HG02759 (cell line): Measurements from ENCODE around the gene FAN1.

Experiments used
- ATAC-seq: cut with Tn5 transposase; IDR thresholded peaks from one replicate; pipeline ENCODE4 v1.9.1; 2021; ENCODE audit warnings: mild to moderate bottlenecking, moderate library complexity; ENCODE audit not compliant: unreplicated experiment

FAN1 gene

DNA sequence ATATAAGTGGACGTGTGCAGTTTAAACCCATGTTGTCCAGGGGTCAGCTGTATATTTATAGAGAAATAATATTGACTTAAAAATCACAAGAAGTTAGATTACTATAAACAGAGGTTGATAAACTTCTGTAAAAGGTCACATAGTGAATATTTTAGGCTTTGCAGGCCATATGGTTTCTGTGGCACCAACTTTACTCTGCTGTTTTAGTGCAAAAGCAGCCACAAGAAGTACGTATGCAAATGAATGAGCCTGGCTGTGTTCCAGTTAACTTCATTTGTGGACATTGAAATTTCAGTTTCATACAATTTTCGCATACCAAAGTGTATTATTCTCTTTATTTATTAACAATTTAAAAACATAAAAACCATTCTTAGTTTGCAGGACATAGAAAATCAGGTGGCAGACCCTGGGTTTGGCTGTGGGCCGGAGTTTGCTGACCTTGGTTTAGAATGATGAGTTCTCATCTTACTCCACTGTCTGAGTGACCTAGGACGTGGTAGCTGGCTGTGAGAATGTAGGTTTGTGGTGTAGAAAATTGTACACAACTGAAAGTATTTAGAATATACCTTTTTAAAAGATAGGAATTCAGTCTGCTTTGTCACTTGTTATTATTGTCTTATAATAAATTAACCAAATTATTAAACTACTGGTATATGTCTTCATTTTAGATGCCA lies 16.3 kb downstream of the FAN1 start:
- ATAC-seq, result no peak

DNA sequence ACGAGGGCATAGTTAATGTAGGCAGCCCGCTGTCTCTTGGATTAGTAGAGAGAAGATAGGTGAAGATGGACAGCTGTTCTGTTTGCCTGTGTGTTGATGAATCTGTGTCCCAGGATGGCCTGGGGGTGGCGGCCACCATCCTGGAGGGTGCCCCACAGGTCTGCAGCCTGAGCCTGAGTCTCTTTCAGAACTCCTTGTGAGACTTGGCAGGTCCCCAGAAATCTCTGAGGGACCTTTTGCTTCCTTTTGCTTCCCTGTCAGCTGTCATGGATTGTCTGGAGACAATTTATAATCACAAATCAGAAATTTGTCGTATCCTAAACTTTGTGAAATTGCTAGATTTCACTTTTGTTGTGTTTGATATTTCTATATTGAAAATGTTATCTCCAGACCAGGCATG lies 17.4 kb downstream of the FAN1 start:
- no peak for ATAC-seq

DNA sequence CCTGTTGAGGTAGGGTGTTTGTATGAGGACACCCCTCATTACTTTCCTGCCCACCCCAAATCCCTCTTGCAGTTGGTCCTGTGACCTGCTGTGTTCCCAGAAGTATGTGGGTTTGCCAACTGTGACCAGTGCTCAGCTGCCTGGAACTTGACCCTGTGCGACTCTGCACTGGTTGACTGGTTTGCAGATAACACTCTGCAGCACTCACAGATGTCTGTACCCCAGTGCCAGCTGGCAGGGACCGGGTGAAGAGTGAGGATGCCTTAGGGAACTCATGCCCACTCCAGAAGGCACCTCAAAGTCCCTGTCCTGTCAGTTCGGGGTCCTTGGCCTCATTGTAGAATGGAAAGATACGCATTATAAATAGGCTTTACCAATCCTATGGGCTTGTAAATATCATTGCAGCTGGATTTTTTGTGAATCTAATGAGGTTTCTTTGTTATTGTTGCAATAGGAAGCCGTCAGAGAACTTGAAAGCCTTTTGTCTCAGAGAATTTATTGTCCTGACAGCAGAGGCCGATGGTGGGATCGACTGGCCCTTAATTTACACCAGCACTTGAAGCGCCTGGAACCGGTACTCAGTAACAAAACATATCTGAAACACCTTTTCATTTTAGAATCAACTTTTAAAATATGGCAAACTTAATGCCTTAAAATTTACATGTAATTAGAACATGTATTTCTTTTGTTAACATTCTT lies 18.2 kb downstream of the FAN1 start:
- no peak for ATAC-seq

DNA sequence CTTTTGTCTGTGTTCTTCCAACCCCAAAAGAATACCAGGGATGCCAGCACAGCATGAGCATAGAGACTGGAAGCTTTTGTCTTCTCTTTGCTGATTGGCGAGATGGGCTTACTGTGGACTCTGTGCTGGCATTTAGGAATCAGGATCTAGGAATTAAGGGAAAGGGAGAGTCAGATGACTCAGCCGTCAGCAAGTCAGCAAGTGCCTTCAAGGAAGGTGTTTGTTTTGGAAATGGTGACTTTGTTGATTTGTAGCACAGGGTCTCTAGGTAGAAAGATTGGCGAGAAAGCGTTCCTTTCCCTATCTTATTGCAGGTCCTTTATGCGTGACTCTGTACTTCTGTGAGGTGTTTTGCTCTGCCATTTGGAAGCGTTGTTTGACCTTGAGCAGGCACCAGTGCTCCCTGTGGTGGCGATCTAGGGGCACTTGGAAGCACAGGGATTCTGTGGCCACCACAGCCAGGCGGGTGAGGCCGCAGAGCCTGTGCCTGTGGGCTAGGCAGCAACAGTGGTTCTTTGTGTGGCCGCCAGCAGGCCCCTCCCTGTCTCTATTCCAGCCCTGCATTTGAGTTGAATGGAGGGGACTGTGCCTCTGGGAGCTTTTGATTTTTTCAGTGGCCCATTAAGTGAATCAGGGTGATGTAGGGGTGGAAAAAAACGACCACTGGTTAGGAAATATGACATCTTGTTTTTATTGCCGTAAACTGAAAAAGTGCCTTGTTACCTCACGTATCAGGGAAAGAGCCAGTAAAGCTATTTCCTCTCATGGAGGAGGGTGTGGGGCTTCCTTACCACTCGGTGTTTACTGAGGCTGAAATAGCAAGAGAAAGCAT lies 19.0 kb downstream of the FAN1 start:
- ATAC-seq, result no peak

DNA sequence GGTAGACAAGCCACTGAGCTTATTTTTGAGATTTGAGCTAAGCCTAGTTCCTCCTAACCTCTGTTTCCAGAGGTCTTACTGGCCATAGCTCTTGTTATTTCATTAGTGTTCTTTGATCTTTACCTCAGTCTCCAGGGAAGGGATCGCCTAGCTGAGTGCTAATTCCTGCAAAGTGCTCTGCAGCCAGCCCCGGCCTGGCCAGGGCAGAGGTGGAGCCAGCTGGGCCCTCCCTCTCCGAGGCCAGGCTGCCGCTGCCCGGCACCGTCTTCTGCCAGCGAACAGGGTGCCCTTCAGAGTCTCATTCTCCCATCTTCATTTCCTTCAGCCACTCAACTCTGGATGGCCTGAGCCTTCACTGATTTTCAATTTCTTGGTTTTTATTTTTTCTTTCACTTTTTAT lies 19.7 kb downstream of the FAN1 start:
- no peak for ATAC-seq

DNA sequence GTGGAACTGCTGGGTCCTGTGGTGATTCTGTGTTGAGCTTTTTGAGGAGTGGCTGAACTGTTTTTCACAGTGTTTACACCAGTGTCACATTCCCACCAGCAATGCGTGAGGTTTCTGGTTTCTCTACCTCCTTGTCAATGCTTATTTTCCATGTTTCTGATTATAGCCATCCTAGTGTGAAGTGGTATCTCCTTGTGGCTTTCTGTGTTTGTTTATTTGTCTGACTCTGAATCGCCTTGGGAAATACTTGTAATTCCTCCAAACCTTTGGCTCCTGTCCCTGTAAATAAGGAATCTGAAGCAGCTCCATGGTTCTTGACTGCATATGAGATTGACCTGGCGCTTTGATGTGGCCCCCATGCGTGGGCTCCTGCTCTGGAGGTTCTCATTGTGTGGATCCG lies 20.6 kb downstream of the FAN1 start:
- ATAC-seq, result no peak

DNA sequence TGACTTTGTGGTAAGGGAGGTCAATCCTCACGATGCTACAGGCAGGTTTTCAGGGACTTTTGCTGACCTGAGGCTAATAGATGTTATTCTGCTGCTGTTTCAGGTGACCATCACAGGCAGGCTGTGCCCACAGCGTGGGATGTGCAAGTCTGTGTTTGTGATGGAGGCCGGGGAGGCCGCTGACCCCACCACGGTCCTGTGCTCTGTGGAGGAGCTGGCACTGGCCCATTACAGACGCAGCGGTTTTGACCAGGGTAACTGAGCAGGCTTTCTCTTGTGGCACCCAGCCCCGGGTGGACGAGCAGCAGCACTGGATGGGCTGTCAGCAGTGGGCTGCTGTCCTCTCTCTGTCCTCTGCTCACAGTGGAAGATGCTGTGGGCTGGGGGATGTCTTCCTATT lies 22.0 kb downstream of the FAN1 start:
- ATAC-seq, result no peak

DNA sequence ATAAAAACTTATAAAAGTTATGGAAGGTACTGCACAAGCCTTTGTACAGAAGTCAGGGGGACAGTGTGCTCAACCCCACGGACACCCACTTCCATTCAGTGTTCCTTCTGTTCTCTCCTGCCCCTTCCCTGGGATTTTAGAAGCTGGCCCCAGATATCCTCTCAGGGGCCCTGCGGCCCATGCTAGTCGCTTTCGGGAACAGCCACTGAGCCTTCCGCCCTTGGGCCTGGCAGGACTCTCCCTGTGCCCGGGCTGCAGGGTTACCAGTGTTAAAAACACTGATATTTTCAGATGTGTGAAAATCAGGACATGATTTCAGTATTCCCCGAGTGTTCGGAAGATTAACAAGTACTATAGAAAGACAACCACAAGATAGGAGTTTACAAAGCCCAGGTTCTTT lies 22.4 kb downstream of the FAN1 start:
- ATAC-seq, result no peak

DNA sequence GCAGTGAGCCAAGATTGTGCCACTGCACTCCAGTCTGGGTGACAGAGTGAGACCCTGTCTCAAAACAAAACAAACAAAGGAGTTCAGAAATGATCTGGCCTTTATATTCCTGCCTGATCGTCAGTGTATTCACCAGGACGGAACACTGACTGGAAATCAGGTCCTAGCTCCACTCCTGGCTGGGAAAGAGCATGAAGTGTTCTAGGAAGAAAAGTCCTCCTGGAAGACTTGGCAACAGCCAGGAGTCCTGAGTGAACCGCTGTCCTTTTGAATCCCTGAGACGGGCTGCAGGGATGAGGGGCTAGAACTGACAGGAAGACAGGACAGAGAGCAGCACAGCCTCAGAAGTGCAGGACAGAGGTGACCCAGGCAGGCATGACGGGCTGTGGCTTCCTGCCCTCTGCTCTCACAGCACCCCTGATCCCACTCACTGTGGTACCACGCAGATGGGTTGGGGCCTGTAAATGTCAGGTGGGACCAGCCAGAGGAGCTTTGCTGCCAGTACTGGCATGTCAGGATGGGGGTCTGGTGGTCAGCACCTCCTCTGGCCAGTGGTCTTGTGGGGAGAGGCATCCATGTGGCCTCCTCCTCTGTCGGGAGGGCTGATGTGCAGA lies 23.5 kb downstream of the FAN1 start:
- ATAC-seq, result no peak

DNA sequence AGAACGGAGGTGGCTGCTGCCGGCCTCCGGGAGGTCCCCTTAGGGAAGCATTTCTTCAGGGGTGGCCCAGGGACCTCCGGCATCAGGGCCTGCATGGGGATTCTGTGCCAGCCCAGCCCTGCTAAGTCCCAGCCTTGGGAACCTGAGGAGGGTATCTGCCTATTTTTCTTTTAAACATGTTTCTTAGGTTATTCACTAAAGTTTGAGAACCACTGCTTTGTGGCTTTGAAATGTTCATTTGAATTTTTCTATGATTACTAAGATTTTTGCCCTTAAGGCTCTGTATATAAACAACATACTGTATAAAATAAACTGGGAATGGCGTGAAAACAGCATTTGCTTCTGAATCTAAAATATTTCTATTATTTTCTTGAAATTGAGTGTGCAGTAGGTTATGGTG lies 24.4 kb downstream of the FAN1 start:
- no peak for ATAC-seq

DNA sequence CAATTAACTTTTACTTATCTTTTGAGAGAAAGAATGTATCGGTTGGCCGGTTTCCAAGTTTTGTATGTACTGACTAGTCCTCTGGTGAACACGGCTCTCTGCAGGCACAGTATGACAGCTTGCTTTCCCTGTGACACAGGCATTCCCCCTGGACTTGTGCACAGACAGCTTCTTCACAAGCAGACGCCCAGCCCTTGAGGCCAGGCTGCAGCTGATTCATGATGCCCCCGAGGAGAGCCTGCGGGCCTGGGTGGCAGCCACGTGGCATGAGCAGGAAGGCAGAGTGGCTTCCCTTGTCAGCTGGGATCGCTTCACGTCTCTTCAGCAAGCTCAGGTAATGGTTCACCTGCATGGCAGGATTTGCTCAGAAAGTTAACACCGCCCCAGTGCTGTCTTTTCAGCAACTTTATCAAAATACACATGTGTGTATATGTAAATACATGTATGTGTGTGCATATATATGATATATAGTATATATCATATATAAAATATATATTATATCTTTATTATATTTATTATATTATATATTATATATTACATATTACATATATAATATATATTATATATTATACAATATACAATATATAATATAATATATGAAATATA lies 25.5 kb downstream of the FAN1 start:
- ATAC-seq, result no peak

DNA sequence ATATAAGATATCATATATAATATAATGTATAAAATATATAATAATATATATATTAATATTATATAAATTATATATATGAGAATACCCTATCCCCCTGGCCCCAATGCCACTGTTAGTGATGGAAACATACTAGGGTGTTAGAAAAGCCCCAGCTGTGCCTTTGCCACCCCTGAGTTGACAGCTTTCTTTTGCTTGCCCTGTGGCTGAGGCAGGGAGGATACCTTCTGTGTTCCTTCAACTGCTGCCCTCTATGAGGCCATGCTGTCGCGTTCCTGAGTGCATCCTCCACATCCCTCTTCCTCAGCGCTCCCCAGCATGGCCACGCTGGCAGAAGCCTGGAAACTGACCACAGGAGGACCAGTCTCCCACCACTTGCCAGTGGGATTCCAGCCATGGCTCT lies 26.3 kb downstream of the FAN1 start:
- no peak for ATAC-seq

DNA sequence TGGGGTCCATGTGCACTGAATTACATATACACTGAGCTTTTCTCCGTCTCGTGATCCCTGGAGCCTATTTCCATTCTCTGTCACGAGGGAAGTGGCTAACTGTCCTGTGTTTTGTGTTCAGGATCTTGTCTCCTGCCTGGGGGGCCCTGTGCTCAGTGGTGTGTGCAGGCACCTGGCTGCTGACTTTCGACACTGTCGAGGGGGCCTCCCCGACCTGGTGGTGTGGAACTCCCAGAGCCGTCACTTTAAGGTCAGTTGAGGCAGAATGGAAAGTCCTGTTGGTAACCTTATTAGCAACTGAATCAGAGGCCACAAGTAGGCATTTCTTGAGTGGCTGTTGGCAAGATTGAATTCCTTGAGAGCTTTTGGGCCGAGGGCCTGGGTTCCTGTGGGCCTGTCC lies 26.7 kb downstream of the FAN1 start:
- ATAC-seq, result no peak

DNA sequence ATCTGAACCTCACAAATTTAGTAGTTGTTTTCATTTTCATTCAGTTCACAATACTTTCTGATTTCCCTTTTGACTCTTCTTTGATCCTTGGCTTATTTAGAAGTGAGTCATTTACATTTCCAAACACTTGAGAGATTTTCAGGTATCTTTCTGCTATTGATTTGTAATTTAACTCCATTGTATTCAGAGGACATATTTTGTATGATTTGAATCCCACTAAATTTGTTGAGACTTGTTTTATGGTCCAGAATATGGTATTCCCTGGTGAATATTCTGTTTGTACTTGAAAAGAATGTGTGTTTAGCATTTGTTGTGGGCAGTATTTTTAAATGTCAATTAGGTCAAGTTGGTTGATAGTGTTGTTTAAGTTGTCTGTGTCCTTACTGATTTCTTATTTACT lies 29.6 kb downstream of the FAN1 start:
- no peak for ATAC-seq

DNA sequence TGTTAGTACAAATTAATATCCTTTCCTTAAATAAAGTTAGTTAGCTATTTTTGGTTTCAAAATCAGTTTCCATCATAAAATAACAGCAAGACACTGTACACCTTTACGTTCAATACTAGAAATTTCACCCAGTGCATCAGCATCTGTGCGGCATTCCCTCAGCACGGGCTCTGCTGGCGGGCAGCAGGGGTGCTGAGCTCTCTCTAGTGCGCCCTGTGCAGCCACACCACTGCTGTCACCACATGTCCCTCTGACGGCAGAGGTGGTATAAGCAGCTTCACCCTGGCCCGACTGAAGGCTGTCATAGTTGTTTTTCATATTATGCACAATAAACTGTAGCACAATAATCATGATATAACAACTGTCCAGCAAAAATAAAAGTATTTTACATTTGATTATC lies 35.4 kb downstream of the FAN1 start:
- no peak for ATAC-seq

DNA sequence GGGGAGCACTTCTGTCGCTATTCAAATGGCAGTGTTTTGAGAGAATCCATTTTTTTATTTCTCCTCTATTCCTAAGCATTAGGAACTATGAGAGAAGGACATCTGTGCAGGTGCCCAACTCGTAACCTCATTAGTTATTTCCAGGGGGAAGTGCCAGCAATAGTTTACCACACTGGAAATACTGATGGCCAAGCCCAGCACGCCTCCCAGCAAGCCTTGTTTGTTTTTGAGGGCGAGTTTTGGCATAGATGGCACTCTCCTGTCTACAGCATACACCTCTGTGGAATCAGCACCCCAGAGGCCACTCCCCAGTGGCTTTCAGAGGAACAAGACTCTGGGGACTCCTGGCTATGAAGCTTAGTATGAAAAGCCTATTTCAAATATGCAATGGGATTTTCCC lies 36.6 kb downstream of the FAN1 start:
- ATAC-seq, result no peak

DNA sequence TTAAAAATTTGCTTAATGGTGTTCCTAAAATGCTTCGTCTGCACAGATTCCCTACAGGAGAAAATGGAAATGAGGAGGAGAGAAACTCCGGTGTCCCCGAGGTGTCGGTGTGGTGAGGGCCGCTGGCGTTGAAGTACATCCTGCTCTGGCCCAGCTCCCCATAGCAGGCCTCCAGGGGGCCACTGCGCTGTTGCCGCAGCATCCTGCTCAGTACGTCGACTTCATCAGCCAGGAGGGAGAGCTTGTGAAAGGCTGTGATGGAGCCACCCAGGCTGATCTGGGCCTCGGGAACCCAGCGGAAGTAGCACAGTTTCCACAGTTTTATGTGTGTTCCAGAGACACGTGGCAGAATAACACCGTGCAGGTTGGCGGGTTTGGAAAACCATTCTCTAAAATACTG lies 37.8 kb downstream of the FAN1 start:
- no peak for ATAC-seq

DNA sequence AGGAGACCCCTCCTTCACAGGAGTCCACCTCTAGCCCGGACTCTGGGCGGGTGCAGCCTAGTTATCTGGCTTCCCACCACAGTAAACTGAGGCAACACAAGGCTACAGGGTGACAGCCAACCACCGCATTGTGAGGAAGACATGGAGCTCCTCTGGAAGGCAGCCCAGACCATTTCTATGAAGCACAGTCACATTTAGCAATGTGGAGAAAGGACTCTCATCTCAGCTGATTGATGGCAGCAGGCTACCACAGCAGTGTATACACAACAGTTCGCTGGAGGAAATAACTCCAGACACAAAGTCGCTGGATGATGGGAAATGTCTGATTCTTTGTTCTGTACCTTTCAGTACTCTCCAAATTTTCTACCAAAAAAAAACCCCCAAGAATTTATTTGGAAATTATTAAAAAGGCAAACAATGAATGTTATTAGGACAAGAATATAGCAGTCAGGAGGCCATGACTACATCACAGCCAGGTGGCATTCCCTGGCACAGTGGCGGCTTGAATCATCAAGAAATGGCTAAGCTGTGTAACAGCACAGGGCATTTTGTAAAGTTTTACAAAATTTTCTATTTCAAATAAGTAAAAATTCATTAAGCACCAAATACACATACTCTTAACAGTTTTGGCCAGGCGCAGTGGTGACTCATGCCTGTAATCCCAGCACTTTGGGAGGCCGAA lies 40.1 kb downstream of the FAN1 start:
- ATAC-seq, result no peak

DNA sequence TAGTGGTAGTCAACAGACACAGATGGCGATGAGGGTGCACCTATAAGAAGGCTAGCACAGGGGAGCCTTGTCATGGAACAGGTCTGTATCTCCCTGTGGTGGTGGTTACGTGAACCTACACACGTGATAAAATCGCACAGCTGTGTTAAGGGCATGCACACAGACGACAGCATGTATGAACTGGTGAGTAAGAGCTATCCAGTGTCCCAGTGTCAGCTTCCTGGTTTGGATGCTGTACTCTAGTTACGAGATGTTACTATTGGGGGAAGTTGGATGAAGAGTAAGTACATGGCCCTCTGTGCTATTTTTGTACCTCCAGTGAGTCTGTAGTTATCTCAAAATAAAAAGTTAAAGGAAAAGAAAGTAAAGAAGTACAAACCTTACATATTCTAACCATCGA lies 49.5 kb downstream of the FAN1 start:
- ATAC-seq, result no peak

DNA sequence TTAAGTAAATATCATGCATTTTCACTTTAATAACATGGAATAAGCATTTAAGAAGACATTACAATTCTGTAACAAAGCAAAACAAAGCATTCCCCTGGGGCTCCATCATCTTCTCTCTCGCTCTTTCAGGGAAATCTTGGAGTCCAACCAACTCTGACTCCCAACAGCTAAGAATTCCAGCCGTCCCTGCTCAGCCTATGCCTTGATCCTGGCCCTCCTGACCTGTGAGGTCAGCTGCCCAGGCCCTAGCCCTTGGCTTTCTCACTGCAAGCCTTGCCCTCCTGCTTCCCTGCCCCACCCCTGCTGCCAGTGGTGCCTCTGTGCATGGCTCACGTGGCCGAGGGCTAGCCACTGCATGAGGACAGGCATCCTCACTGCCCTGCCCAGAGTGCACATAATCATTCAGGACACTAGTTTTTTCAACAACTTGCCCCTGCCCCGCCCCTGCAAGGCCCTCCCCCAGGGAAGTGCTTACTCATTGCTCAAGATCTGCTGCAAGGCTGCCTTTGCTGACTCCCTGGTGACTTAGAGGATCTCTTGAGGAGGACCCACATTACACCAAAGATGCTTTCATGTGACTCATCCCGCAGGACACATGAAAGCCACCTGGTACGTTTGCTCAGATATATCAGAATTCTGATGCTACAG lies 50.1 kb downstream of the FAN1 start:
- ATAC-seq, result no peak
